Mesenchymal stem cell (in vitro differentiated cells and primary cell): ENCODE measurements around the gene SYNGR3.
A peak's percentile ranks its signal among the peaks of the same experiment; 100 is the strongest.
"Not testable (repeated sequence)": the region's sequence is repeated elsewhere in the genome, so short reads cannot be mapped to it uniquely, and the experiment has no call there.

Experiments
- DNase-seq: peaks from one replicate; pipeline ENCODE4 v3.0.0-alpha.2; 2013
- H2AFZ ChIP-seq: one replicate; pipeline ENCODE4 v1.6.1; 2013; ENCODE audit warnings: low read depth, mild to moderate bottlenecking, control low read depth, inconsistent platforms, low read length, moderate library complexity
- H2AK5ac ChIP-seq: 2 replicates; pipeline ENCODE4 v1.6.1; 2013; ENCODE audit warnings: low read length, moderate library complexity, mild to moderate bottlenecking, inconsistent platforms; ENCODE audit not compliant: severe bottlenecking
- H2BK120ac ChIP-seq: one replicate; pipeline ENCODE4 v1.6.1; 2013; ENCODE audit warnings: low read depth, mild to moderate bottlenecking, inconsistent platforms, low read length, moderate library complexity
- H2BK12ac ChIP-seq, 2 experiments: one replicate each; pipeline ENCODE4 v1.6.1; 2013; ENCODE audit warnings: inconsistent platforms in 2 of 2, low read length in 2 of 2, mild to moderate bottlenecking in 2 of 2, moderate library complexity in 2 of 2, control low read depth in 1 of 2
- H2BK15ac ChIP-seq: one replicate; pipeline ENCODE4 v1.6.1; 2013; ENCODE audit warnings: mild to moderate bottlenecking, low read depth, inconsistent platforms; ENCODE audit not compliant: poor library complexity, severe bottlenecking
- H2BK5ac ChIP-seq: 2 replicates; pipeline ENCODE4 v1.6.1; 2013; ENCODE audit warnings: low read depth, mild to moderate bottlenecking, low read length, control low read depth, inconsistent platforms; ENCODE audit not compliant: poor library complexity, severe bottlenecking
- H3K14ac ChIP-seq, 2 experiments: one replicate each; pipeline ENCODE4 v1.6.1; 2013; ENCODE audit warnings: inconsistent platforms in 2 of 2, low read length in 2 of 2, control low read depth in 1 of 2, mild to moderate bottlenecking in 1 of 2, moderate library complexity in 1 of 2
- H3K18ac ChIP-seq, 2 experiments: one replicate each; pipeline ENCODE4 v1.6.1; 2013; ENCODE audit warnings: inconsistent platforms in 2 of 2, low read length in 2 of 2, control low read depth in 1 of 2, low read depth in 1 of 2, mild to moderate bottlenecking in 1 of 2
- H3K23ac ChIP-seq, 2 experiments: one replicate each; pipeline ENCODE4 v1.6.1; 2013; ENCODE audit warnings: inconsistent platforms in 2 of 2, low read length in 2 of 2, mild to moderate bottlenecking in 2 of 2, moderate library complexity in 2 of 2, control low read depth in 1 of 2
- H3K27ac ChIP-seq: 2 replicates; pipeline ENCODE4 v1.5.1; 2013; ENCODE audit warnings: mild to moderate bottlenecking, moderate library complexity, low read length, control low read depth, inconsistent platforms; ENCODE audit not compliant: poor library complexity, severe bottlenecking
- H3K27me3 ChIP-seq, 2 experiments: 2 replicates each; pipeline versions ENCODE4 v1.6.1 to v1.7.0; 2013; ENCODE audit warnings: low read length in 2 of 2, mild to moderate bottlenecking in 2 of 2, moderate library complexity in 2 of 2, control low read depth in 1 of 2, inconsistent platforms in 1 of 2; ENCODE audit not compliant: control insufficient read depth in 1 of 2, insufficient read depth in 1 of 2
- H3K36me3 ChIP-seq, 2 experiments: 2 replicates each; pipeline versions ENCODE4 v1.6.1 to v1.7.0; 2013; ENCODE audit warnings: low read length in 2 of 2, control low read depth in 1 of 2, inconsistent platforms in 1 of 2, low read depth in 1 of 2, mild to moderate bottlenecking in 1 of 2; ENCODE audit not compliant: insufficient read depth in 2 of 2, control insufficient read depth in 1 of 2
- H3K4ac ChIP-seq, 2 experiments: one replicate each; pipeline ENCODE4 v1.6.1; 2013; ENCODE audit warnings: inconsistent platforms in 2 of 2, low read length in 2 of 2, mild to moderate bottlenecking in 2 of 2, moderate library complexity in 2 of 2, control low read depth in 1 of 2, low read depth in 1 of 2
- H3K4me1 ChIP-seq: 2 replicates; pipeline ENCODE4 v1.6.1; 2013; ENCODE audit warnings: low read depth, low read length, control low read depth; ENCODE audit not compliant: control insufficient read depth, insufficient read depth
- H3K4me2 ChIP-seq: 2 replicates; pipeline ENCODE4 v1.6.1; 2013; ENCODE audit warnings: low read length, mild to moderate bottlenecking, inconsistent platforms; ENCODE audit not compliant: poor library complexity, severe bottlenecking
- H3K4me3 ChIP-seq, 2 experiments: 2 replicates each; pipeline versions ENCODE4 v1.5.1 to v1.7.0; 2013; ENCODE audit warnings: low read length in 2 of 2, mild to moderate bottlenecking in 2 of 2, control low read depth in 1 of 2, low read depth in 1 of 2; ENCODE audit not compliant: insufficient read depth in 1 of 2
- H3K79me1 ChIP-seq: replicated peaks from 2 replicates; pipeline ENCODE4 v1.6.1; 2013; ENCODE audit warnings: mild to moderate bottlenecking, control low read depth, low read length, inconsistent platforms; ENCODE audit not compliant: poor library complexity, severe bottlenecking
- H3K9ac ChIP-seq: 2 replicates; pipeline ENCODE4 v1.7.0; 2013; ENCODE audit warnings: mild to moderate bottlenecking, low read length, moderate library complexity
- H3K9me3 ChIP-seq: 2 replicates; pipeline ENCODE4 v1.7.0; 2013; ENCODE audit warnings: mild to moderate bottlenecking, low read length; ENCODE audit not compliant: control insufficient read depth
- H4K8ac ChIP-seq: one replicate; pipeline ENCODE4 v1.6.1; 2013; ENCODE audit warnings: inconsistent platforms, mild to moderate bottlenecking, low read length, moderate library complexity
- H4K91ac ChIP-seq: one replicate; pipeline ENCODE4 v1.6.1; 2013; ENCODE audit warnings: mild to moderate bottlenecking, low read length, inconsistent platforms
- WGBS: methylation state at CpG from one replicate; pipeline ENCODE4 v1.1.7; 2013; ENCODE audit warnings: mixed read lengths; 5-methylcytosine and 5-hydroxymethylcytosine counted together

The SYNGR3 gene

GRCh38 chr16:1958143-1958491, 31.7 kb upstream of the SYNGR3 start:
- H3K4ac ChIP-seq, H3K4me3 ChIP-seq, H2AFZ ChIP-seq, H3K27me3 ChIP-seq, H4K91ac ChIP-seq, H2BK120ac ChIP-seq, H3K18ac ChIP-seq, H2BK12ac ChIP-seq, H2BK15ac ChIP-seq, H3K27ac ChIP-seq, H3K23ac ChIP-seq, H3K4me2 ChIP-seq, H3K79me1 ChIP-seq, H3K9me3 ChIP-seq, H3K9ac ChIP-seq, H2BK5ac ChIP-seq, H3K14ac ChIP-seq, H4K8ac ChIP-seq, DNase-seq, H2AK5ac ChIP-seq: not testable (repeated sequence)
- 92% methylated on average over 28 of the region's 30 CpGs for WGBS
- peaks cover 29% of the 10 kb centered on the region for H3K4me1 ChIP-seq
- peaks cover 21 to 24% of the 10 kb centered on the region in 2 experiments for H3K36me3 ChIP-seq

GRCh38 chr16:1958715-1959268, 31.0 kb upstream of the SYNGR3 start:
- no peaks in the 10 kb centered on the region for H3K79me1 ChIP-seq
- peak overlapping the region; percentile 64 for H4K91ac ChIP-seq

GRCh38 chr16:1959269-1960039, 30.3 kb upstream of the SYNGR3 start, which contains the start of gene NDUFB10:
Gene NDUFB10, plus strand, starts transcription at chr16:1959538. Its CDS starts 87 bp downstream, at chr16:1959625.
- peak within 1 kb of the TSS in 1 of 2 experiments; percentile 98 for H3K23ac ChIP-seq
- H3K9ac ChIP-seq: peak within 1 kb of the TSS; percentile 93
- H3K4me1 ChIP-seq: peaks cover 26% of the 10 kb centered on the region
- DNase-seq: peak; percentile 88
- H3K4me3 ChIP-seq: peak within 1 kb of the TSS; percentile 90 to 91
- peak within 1 kb of the TSS; percentile 99 for H4K8ac ChIP-seq
- peak within 1 kb of the TSS; percentile 44 for H2BK15ac ChIP-seq
- H2BK12ac ChIP-seq: peak within 1 kb of the TSS in 1 of 2 experiments; percentile 72
- H4K91ac ChIP-seq: peak within 1 kb of the TSS; percentile 88
- peaks cover 23 to 34% of the 10 kb centered on the region in 2 experiments for H3K36me3 ChIP-seq
- H3K79me1 ChIP-seq: no peaks in the 10 kb centered on the region
- peak within 1 kb of the TSS; percentile 85 for H2BK5ac ChIP-seq
- 1% methylated on average over 73 of the region's 79 CpGs for WGBS
- peak within 1 kb of the TSS; percentile 42 to 86 for H3K4ac ChIP-seq
- H3K27ac ChIP-seq: peak within 1 kb of the TSS; percentile 34
- peak within 1 kb of the TSS; percentile 27 for H2BK120ac ChIP-seq
- H3K9me3 ChIP-seq: peaks cover 4% of the 10 kb centered on the region
- peak within 1 kb of the TSS; percentile 85 for H3K4me2 ChIP-seq
- H2AFZ ChIP-seq: peak within 1 kb of the TSS; percentile 62
- H3K14ac ChIP-seq: peak within 1 kb of the TSS; percentile 5 to 99
- peak within 1 kb of the TSS; percentile 97 to 98 for H3K18ac ChIP-seq
- peak within 1 kb of the TSS; percentile 44 for H2AK5ac ChIP-seq
- H3K27me3 ChIP-seq: peaks cover 0 to 3% of the 10 kb centered on the region in 2 experiments

More at GRCh38 chr16:1958715-1959268, 31.0 kb upstream of the SYNGR3 start:
- no peak for DNase-seq
- Histone ChIP-seq H3K23ac (no peak overlapping the region), H2BK12ac (peak overlapping the region in 1 of 2 experiments; percentile 72), H3K4me2 (peak overlapping the region; percentile 85), H2AK5ac (peak overlapping the region; percentile 44), H2BK15ac (peak overlapping the region; percentile 44), H3K4me1 (peaks cover 27% of the 10 kb centered on the region), H3K36me3 (peaks cover 23 to 31% of the 10 kb centered on the region in 2 experiments), H3K18ac (peak overlapping the region; percentile 11 to 86), H2BK120ac (peak overlapping the region; percentile 27), H2AFZ (no peak overlapping the region), H3K14ac (no peak overlapping the region), H3K27ac (no peak overlapping the region), H2BK5ac (no peak overlapping the region), H3K27me3 (peaks cover 0 to 3% of the 10 kb centered on the region in 2 experiments), H3K9me3 (peaks cover 3% of the 10 kb centered on the region), H3K4ac (no peak overlapping the region), H4K8ac (peak overlapping the region; percentile 94), H3K4me3 (peak overlapping the region; percentile 20 to 90), H3K9ac (peak overlapping the region; percentile 93)
- 62% methylated on average over 13 of the region's 14 CpGs for WGBS
